Tibial nerve (tissue), 4 donors: Measurements from ENCODE around the gene PPIP5K2. TPM values are rescaled to one million over a fixed set of nuclear protein-coding genes. Genes with fewer than 3 reads are reported as not detected.
A peak's percentile ranks its signal among the peaks of the same experiment; 100 is the strongest.

Experiments used
- DNase-seq, 2 donors: peaks; one replicate each; pipeline ENCODE4 v3.0.0-alpha.2; 2019; ENCODE audit warnings: low spot score in 2 of 2
- H3K27ac ChIP-seq, 4 donors: fragments of 200-600 bp; sonication (generic) in 3 of 4; one replicate each; pipeline ENCODE4 v1.5.1; 2017 to 2019; ENCODE audit warnings: mild to moderate bottlenecking in 1 of 4
- H3K27me3 ChIP-seq, 2 donors: fragments of 200-600 bp; sonication (generic) in 1 of 2; one replicate each; pipeline versions ENCODE4 v1.5.1 to v1.6.0; 2017 to 2019
- H3K36me3 ChIP-seq, 3 donors: fragments of 200-600 bp; sonication (generic); one replicate each; pipeline ENCODE4 v1.5.1; 2018 to 2019
- H3K4me1 ChIP-seq, 4 donors: fragments of 200-600 bp; sonication (generic) in 3 of 4; one replicate each; pipeline ENCODE4 v1.5.1; 2017 to 2019
- H3K4me3 ChIP-seq, 4 donors: fragments of 200-600 bp; sonication (generic) in 3 of 4; one replicate each; pipeline ENCODE4 v1.5.1; 2017 to 2019; ENCODE audit warnings: mild to moderate bottlenecking in 1 of 4, moderate library complexity in 1 of 4
- H3K9me3 ChIP-seq, 4 donors: fragments of 200-600 bp; sonication (generic) in 3 of 4; one replicate each; pipeline ENCODE4 v1.5.1; 2017 to 2019
- EP300 ChIP-seq, 2 donors: sonication (generic); formaldehyde crosslinking; IDR thresholded peaks; one replicate each; pipeline ENCODE4 v1.6.1; 2017; ENCODE audit warnings: antibody characterized with exemption in 2 of 2, mild to moderate bottlenecking in 1 of 2
- POLR2A ChIP-seq, 2 donors: fragments of 450-650 bp; IDR thresholded peaks; one replicate each; pipeline ENCODE4 v1.6.1; 2017; ENCODE audit warnings: antibody characterized with exemption in 2 of 2, mild to moderate bottlenecking in 2 of 2, moderate library complexity in 2 of 2
- WGBS, 2 donors: methylation state at CpG; one replicate each; pipeline ENCODE4 v1.1.5; 2018; 5-methylcytosine and 5-hydroxymethylcytosine counted together
- total RNA-seq, 4 donors: library from RNA; depleted of rRNA; stranded (reverse); fragments of >200 nt; gene quantifications; one replicate each; pipeline ENCODE4 v1.1.0, GENCODE V29; 2016
- TF ChIP-seq, protein P1 (sequence below), 5 experiments: fragments of 200-600 bp in 3 of 5; fragments of 450-650 bp in 2 of 5; sonication (generic) in 3 of 5; IDR thresholded peaks; one replicate each; pipeline ENCODE4 v1.5.1; 2016 to 2019; ENCODE audit warnings: antibody characterized with exemption in 5 of 5, mild to moderate bottlenecking in 3 of 5, moderate library complexity in 2 of 5

PPIP5K2 gene
- total RNA-seq, 4 donors from 2014 or later: 36.6 to 62.1 (median 44.7) TPM

DNA sequence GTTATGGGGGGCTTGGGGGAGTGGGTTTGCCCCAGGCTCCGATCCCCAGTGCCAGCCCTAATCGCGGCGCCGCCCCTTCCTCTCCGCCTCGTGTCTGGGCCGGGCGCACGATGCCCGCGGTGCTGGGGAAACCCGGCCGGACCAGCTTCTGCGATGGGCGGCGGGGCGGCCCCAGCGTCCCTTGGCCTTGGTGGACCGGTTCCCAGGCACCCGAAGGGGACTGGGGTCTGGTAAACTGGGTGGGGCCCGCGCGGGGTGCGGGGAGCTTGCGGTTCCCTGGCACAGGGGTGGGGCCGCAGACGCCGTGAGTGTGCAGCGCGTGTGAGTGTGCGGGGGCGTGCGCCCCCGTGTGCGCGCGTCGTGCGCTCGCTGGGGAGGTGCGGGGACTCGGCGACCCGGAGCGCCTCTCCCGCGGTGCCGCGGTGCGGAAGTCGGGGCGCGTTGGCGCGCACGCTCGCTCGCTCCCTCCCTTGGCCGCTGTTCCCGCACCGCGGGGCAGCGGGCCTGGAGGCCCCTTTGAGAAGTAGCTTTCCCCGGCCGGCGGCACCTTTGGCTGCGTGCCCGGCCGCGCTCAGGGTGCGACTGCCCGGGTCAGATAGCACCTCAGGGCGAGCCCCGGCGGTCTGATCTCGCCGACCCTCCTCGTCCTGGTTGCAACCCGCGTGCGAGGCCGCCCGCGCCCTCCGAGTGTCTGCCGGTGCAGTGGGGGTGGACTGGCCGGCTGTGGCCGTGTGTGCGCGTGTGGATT, 139.0 kb downstream of the PPIP5K2 start:
- no peaks in the 10 kb centered on the region for H3K27me3 ChIP-seq
- DNase-seq: peak in 1 of 2 donors; percentile 16
- peak overlapping the region; percentile 62 to 92 (median 90) for H3K27ac ChIP-seq
- 0% methylated on average over 4 to 22 of the region's 91 CpGs for WGBS, 2 donors
- peak overlapping the region; percentile 71 to 96 (median 85) for H3K4me3 ChIP-seq
- H3K36me3 ChIP-seq: no peaks in the 10 kb centered on the region
- peaks cover 0 to 53% (median 9%) of the 10 kb centered on the region in 4 donors for H3K4me1 ChIP-seq
- TF ChIP-seq POLR2A (IDR thresholded peaks at IDR 0.05) (no peak), EP300 (IDR thresholded peaks at IDR 0.05) (no peak)
- TF ChIP-seq, protein P1, sequence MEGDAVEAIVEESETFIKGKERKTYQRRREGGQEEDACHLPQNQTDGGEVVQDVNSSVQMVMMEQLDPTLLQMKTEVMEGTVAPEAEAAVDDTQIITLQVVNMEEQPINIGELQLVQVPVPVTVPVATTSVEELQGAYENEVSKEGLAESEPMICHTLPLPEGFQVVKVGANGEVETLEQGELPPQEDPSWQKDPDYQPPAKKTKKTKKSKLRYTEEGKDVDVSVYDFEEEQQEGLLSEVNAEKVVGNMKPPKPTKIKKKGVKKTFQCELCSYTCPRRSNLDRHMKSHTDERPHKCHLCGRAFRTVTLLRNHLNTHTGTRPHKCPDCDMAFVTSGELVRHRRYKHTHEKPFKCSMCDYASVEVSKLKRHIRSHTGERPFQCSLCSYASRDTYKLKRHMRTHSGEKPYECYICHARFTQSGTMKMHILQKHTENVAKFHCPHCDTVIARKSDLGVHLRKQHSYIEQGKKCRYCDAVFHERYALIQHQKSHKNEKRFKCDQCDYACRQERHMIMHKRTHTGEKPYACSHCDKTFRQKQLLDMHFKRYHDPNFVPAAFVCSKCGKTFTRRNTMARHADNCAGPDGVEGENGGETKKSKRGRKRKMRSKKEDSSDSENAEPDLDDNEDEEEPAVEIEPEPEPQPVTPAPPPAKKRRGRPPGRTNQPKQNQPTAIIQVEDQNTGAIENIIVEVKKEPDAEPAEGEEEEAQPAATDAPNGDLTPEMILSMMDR (IDR thresholded peaks at IDR 0.05): no peak
- no peaks in the 10 kb centered on the region for H3K9me3 ChIP-seq

GRCh38 chr5:103259705-103260355, 139.7 kb downstream of the PPIP5K2 start:
- Histone ChIP-seq H3K4me1 (peaks cover 0 to 55% (median 9%) of the 10 kb centered on the region in 4 donors), H3K27ac (peak overlapping the region; percentile 62 to 92 (median 90)), H3K36me3 (no peaks in the 10 kb centered on the region), H3K9me3 (no peaks in the 10 kb centered on the region), H3K4me3 (peak overlapping the region; percentile 71 to 96 (median 85)), H3K27me3 (no peaks in the 10 kb centered on the region)
- DNase-seq: peak in 1 of 2 donors; percentile 16
- 1% methylated on average over 17 to 20 of the region's 20 CpGs for WGBS, 2 donors
- no peak for TF ChIP-seq POLR2A (IDR thresholded peaks at IDR 0.05)
- TF ChIP-seq EP300 (IDR thresholded peaks at IDR 0.05): no peak

- no peaks in the 10 kb centered on the region for H3K9me3 ChIP-seq
- DNase-seq: no peak
- no peaks in the 10 kb centered on the region for H3K27me3 ChIP-seq
- peaks cover 0 to 62% (median 13%) of the 10 kb centered on the region in 4 donors for H3K4me1 ChIP-seq
- H3K27ac ChIP-seq: peak overlapping the region in 3 of 4 donors; percentile 4 to 92 (median 64)
- WGBS, 2 donors: 30 to 38% methylated on average over 3 of the region's 3 CpGs
- peak overlapping the region in 2 of 4 donors; percentile 79 to 91 for H3K4me3 ChIP-seq
- H3K36me3 ChIP-seq: no peaks in the 10 kb centered on the region
- TF ChIP-seq EP300 (IDR thresholded peaks at IDR 0.05) (no peak), POLR2A (IDR thresholded peaks at IDR 0.05) (no peak)
- TF ChIP-seq, protein P1 (IDR thresholded peaks at IDR 0.05): no peak
Measured at GRCh38 chr5:103260951-103261350, 140.8 kb downstream of the PPIP5K2 start.

Other genes starting within 250 kb of the PPIP5K2 start
- 1 to 10 TPM; 2.9 to 9.2 (median 7.1) TPM for gene GIN1, start 163 bp upstream of the PPIP5K2 start, total RNA-seq
- 10 to 100 TPM; 12.7 to 24.1 (median 17.1) TPM for gene MACIR, start 138.5 kb downstream of the PPIP5K2 start, total RNA-seq